ENCODE results near the gene CDC42EP5. TPM values are rescaled to one million over a fixed set of nuclear protein-coding genes. Genes with fewer than 3 reads are reported as not detected.

CDC42EP5 gene
- total and polyA plus RNA-seq, 2 donors (not counting 1 experiment from before 2014, with no cell fraction given): not detected

DNA sequence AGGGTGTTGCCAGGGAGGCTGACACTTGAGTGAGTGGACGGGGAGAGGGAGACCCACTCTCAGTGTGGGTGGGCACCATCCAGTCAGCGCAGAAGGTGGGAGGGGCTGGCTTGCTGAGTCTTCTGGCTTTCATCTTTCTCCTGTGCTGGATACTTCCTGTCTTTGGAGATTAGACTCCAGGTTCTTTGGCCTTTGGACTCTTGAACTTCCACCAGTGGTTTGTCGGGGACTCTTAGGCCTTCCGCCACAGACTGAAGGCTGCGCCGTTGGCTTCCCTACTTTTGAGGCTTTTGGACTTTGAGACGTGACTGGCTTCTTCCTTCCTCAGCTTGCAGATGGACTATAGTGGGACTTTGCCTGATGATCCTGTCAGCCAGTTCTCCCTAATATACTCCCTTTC lies 28.4 kb downstream of the CDC42EP5 start:
- Mint-ChIP-seq H3K27me3 (no peaks in the 10 kb centered on the region), H3K4me1 (peaks cover 20% of the 10 kb centered on the region), H3K27ac (no peak overlapping the region), H3K4me3 (no peak overlapping the region), H3K9me3 (ENCODE audit: insufficient read depth) (no peaks in the 10 kb centered on the region)
- ATAC-seq (ENCODE audit: low read depth) (no peak), DNase-seq (no peak)
- intact Hi-C loops (cut with micrococcal nuclease): no loop called here
- H4K20me1 ChIP-seq (ENCODE audit: control insufficient read depth, insufficient read depth, low read length, poor library complexity, severe bottlenecking): peaks cover 4% of the 10 kb centered on the region
- no peak overlapping the region for H3K27ac ChIP-seq (ENCODE audit: low read length in 2 of 2)
- ChIA-PET CTCF (no interaction called here), POLR2A (no interaction called here)
- peaks cover 2 to 19% of the 10 kb centered on the region in 2 experiments for H3K36me3 ChIP-seq (replicated peaks in 1 of 2; ENCODE audit: control extremely low read depth in 1 of 2, control insufficient read depth in 1 of 2, extremely low read depth in 1 of 2, insufficient read depth in 2 of 2, low read length in 1 of 2)
- TF ChIP-seq, protein P1, sequence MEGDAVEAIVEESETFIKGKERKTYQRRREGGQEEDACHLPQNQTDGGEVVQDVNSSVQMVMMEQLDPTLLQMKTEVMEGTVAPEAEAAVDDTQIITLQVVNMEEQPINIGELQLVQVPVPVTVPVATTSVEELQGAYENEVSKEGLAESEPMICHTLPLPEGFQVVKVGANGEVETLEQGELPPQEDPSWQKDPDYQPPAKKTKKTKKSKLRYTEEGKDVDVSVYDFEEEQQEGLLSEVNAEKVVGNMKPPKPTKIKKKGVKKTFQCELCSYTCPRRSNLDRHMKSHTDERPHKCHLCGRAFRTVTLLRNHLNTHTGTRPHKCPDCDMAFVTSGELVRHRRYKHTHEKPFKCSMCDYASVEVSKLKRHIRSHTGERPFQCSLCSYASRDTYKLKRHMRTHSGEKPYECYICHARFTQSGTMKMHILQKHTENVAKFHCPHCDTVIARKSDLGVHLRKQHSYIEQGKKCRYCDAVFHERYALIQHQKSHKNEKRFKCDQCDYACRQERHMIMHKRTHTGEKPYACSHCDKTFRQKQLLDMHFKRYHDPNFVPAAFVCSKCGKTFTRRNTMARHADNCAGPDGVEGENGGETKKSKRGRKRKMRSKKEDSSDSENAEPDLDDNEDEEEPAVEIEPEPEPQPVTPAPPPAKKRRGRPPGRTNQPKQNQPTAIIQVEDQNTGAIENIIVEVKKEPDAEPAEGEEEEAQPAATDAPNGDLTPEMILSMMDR (IDR thresholded peaks at IDR 0.05): no peak
- TF ChIP-seq EZH2 (IDR thresholded peaks at IDR 0.05; ENCODE audit: borderline replicate concordance, insufficient read depth, low read depth, low read length, poor library complexity, severe bottlenecking): no peak
- no peak overlapping the region for H3K4me3 ChIP-seq (ENCODE audit: control extremely low read depth in 1 of 5, extremely low read depth in 1 of 5, insufficient read depth in 1 of 5, low read depth in 2 of 5, low read length in 4 of 5)
- no peak overlapping the region for H2AFZ ChIP-seq (ENCODE audit: insufficient read depth, low read depth, low read length, poor library complexity, severe bottlenecking)
- no peak overlapping the region for H3K4me2 ChIP-seq (replicated peaks; ENCODE audit: low read depth, low read length, poor library complexity, severe bottlenecking)
- H3K79me2 ChIP-seq (ENCODE audit: control insufficient read depth, insufficient read depth, low read length): peaks cover 26% of the 10 kb centered on the region
- H3K27me3 ChIP-seq (replicated peaks in 1 of 4; ENCODE audit: control extremely low read depth in 1 of 4, control insufficient read depth in 3 of 4, insufficient read depth in 4 of 4, low read length in 3 of 4): no peaks in the 10 kb centered on the region
- 93% methylated on average over 4 of the region's 7 CpGs for WGBS (ENCODE audit: insufficient coverage)
- H3K9me3 ChIP-seq (ENCODE audit: control extremely low read depth in 1 of 3, control insufficient read depth in 2 of 3, insufficient read depth in 1 of 3, low read length in 2 of 3): peaks cover 0 to 2% (median 0%) of the 10 kb centered on the region in 3 donors
- H3K4me1 ChIP-seq (ENCODE audit: control insufficient read depth in 2 of 2, insufficient read depth in 2 of 2, low read length in 2 of 2): peaks cover 11 to 14% of the 10 kb centered on the region in 2 donors
- no peak overlapping the region for H3K9ac ChIP-seq (ENCODE audit: low read length)

DNA sequence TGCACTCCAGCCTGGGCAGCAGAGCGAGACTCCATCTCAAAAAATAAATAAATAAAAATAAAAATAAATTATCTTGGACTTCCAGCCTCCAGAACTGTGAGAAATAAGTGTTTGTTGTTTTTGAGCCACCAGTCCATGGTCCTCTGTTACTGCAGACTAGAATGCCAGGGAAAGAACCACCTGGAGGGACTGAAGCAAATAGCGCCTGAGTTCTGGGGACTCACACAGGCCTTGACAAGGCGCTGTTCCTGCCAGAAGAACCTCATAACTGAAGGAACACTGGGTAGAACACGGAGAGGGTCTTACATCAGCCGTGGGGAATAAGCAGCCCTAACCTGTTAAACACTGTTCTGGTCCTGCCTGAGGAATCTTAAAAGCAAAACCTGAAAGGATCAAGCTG lies 32.5 kb downstream of the CDC42EP5 start:
- no peak for ATAC-seq (ENCODE audit: low read depth)
- Histone ChIP-seq H3K27me3 (replicated peaks in 1 of 4; ENCODE audit: control extremely low read depth in 1 of 4, control insufficient read depth in 3 of 4, insufficient read depth in 4 of 4, low read length in 3 of 4) (no peaks in the 10 kb centered on the region), H4K20me1 (ENCODE audit: control insufficient read depth, insufficient read depth, low read length, poor library complexity, severe bottlenecking) (peaks cover 8% of the 10 kb centered on the region), H3K4me1 (ENCODE audit: control insufficient read depth in 2 of 2, insufficient read depth in 2 of 2, low read length in 2 of 2) (no peaks in the 10 kb centered on the region), H3K4me2 (replicated peaks; ENCODE audit: low read depth, low read length, poor library complexity, severe bottlenecking) (no peak overlapping the region), H3K36me3 (replicated peaks in 1 of 2; ENCODE audit: control extremely low read depth in 1 of 2, control insufficient read depth in 1 of 2, extremely low read depth in 1 of 2, insufficient read depth in 2 of 2, low read length in 1 of 2) (peaks cover 4 to 15% of the 10 kb centered on the region in 2 experiments), H2AFZ (ENCODE audit: insufficient read depth, low read depth, low read length, poor library complexity, severe bottlenecking) (no peak overlapping the region), H3K9me3 (ENCODE audit: control extremely low read depth in 1 of 3, control insufficient read depth in 2 of 3, insufficient read depth in 1 of 3, low read length in 2 of 3) (no peaks in the 10 kb centered on the region), H3K4me3 (ENCODE audit: control extremely low read depth in 1 of 5, extremely low read depth in 1 of 5, insufficient read depth in 1 of 5, low read depth in 2 of 5, low read length in 4 of 5) (no peak overlapping the region), H3K27ac (ENCODE audit: low read length in 2 of 2) (no peak overlapping the region), H3K9ac (ENCODE audit: low read length) (no peak overlapping the region), H3K79me2 (ENCODE audit: control insufficient read depth, insufficient read depth, low read length) (peaks cover 11% of the 10 kb centered on the region)
- H3K9me3 Mint-ChIP-seq (ENCODE audit: insufficient read depth): no peaks in the 10 kb centered on the region
- no peak overlapping the region for H3K27ac Mint-ChIP-seq
- CTCF ChIA-PET: interaction anchor here (0.7 to 0.8 kb wide), 2 partner anchors 19 to 215 kb away, joined by 3 read pairs; no protein-coding TSS in a partner anchor
- DNase-seq: no peak
- H3K27me3 Mint-ChIP-seq: no peaks in the 10 kb centered on the region
- intact Hi-C loops (cut with micrococcal nuclease): no loop called here
- no peak overlapping the region for H3K4me3 Mint-ChIP-seq
- peaks cover 6% of the 10 kb centered on the region for H3K4me1 Mint-ChIP-seq
- POLR2A ChIA-PET: no interaction called here
- 94% methylated on average over 4 of the region's 5 CpGs for WGBS (ENCODE audit: insufficient coverage)
- TF ChIP-seq EZH2 (IDR thresholded peaks at IDR 0.05; ENCODE audit: borderline replicate concordance, insufficient read depth, low read depth, low read length, poor library complexity, severe bottlenecking): no peak
- TF ChIP-seq, protein P1 (IDR thresholded peaks at IDR 0.05): no peak

Measured in B cell (primary cell).